ENCODE measurements around the gene HOXA7.

HOXA7 gene

DNA sequence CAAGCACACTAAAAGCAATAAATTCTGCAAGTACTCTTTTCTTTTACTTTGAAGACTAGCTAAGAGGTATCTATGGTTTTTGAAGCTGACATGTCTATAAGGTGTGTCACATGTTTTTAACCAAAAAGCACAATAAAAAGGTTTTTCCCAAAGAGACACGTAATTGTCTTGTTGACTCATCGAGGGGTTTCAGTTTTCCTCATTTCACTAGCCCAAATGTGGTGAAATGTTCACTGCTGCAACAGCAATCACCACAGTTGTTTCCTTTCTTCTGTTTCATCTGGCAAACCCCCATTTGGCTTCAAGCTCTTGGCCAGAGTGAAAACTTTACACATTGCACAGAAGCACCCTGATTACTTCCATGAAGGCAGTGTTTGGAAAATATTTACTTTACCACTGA, 22.1 kb downstream of the HOXA7 start:
- no peak for DNase-seq (ENCODE audit: low read depth in 2 of 2)

DNA sequence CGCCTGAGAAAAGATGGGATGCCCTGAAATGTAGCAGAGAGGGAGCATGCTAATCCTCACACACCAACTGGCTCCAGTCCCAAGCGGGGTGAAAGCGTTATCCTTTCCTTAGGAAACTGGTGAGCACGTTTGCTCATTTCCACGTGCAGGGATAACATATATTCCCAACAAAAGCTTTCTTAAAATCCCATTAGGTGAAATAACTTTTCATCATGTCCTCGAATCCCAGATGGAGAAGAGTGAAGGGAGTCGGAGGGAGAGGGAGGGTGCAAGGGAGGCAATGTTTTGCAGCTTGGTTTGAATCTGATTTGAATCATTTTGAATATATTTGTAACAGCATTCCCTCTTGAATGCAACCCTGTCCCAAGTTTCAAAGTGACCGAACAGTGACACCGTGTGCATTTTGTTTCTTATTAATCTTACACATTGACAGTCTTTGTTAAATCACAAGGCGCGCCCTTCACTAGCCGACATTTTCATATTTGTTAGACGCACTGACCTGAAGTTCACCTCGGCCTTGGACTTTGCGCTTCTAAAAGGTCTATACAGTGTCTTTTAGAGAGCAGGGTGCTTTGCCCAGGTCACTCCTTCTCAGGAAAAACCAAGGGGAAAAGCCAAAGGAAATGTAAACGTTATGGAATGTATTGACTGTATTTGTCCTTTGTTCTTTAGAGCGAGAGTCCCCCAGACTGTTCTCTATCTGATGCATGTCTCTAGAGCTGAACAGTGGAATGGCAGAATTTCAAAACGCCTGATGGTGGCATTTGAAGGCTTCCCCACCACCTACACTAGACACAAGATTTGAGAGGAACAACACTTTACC, 22.9 kb downstream of the HOXA7 start:
- DNase-seq (ENCODE audit: low read depth in 2 of 2) = no peak

DNA sequence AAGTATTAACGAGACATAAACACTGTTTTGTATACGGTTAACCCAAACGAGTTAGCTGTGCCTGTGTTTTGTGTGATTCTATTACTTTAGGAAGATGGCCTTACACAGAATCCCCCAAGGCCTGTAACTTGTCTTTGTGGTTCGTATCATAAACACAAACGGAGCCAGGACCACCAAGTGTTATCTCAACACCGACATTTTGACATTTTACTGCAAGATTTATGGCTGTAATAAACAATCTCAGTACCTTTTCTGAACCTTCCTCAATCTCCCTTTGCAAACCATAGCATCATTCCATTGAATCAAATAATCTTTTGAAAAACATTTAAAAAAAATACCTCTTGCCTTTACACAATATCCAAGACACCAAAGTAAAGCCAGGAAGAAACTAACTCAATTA, 23.5 kb downstream of the HOXA7 start:
- no peak for DNase-seq (ENCODE audit: low read depth in 2 of 2)

DNA sequence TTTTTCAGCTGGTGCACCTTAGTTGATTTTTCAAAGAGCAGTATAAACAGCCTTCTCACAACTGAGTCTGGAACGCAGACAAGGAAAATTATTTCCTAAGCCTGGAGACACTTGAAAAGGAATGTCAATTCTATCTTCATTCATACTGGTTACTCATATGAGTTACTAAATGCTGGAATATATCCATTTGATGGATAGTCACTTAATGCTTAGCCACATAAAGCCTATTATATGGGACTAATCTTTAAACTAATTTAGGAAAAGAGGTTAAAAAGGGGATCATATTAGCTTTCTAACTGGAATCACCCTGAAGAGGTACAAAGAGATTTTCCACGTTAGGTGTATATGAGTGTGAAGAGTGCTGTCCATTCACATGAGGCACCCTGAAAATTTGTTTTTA, 24.3 kb downstream of the HOXA7 start:
- no peak for DNase-seq (ENCODE audit: low read depth in 2 of 2)

DNA sequence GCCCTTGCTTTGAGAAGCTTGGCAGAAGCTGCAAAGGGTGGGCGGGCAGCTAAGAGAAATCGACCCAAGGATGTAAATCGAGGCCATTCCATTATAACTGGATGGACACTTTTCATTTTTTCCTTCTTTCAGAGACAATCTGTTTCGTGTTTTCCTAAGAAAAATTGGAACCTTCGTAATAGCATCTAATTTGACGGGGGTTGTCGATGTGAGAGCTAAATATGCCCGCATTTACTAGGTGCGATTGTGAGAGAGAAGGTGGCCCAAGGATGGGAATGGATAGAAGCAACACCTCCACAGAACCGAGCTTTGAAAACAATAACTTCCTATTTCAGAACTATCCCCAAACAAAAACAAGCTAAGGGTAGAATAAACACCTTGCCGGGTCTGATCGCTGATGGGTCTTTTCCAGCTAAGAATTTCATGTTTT, 25.1 kb downstream of the HOXA7 start:
- no peak for DNase-seq (ENCODE audit: low read depth in 2 of 2)

GRCh38 chr7:27130540-27131389, 25.7 kb downstream of the HOXA7 start, which contains the start of gene HOXA4:
Gene HOXA4, minus strand, starts transcription at chr7:27130757. Its CDS starts 24 bp downstream, at chr7:27130733.
- peak; percentile 65 to 66 for DNase-seq (ENCODE audit: low read depth in 2 of 2)

DNA sequence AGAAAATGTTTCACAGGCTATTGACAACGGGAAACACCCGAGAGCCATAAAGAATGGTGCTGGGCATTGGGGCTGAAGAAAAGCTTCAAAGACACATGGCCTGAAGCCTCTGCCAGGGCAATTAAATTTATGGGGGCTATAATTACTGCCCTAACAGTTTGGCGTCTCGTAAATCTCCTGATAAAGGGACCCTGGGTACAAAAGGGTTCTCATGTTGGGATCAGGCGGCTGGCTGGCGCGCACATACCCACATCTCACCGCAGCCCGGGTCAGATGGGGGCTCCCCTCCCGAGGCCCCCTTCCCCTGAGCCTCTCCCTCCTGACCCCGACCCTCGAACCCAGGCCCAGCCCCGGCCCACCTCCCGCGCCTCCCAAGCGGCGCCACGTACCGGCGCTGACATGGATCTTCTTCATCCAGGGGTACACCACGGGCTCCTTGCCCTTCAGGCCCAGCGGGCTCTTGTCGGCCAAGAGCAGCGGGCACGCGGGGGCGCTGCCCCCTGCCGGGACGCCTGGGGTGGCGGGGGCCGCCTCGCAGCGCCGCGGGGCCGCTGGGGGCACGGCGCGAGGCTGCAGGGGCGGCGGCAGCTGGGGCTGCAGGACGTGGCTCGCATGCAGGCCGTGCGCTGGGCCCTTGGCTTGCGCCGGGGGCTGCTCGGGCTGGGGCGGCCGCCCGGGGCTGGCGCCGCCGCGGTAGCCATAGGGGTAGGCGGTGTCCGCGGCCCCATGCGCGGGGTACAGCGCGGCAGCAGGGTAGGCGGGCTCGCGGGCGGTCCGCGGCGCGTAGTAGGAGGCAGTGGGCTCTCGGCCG, 26.5 kb downstream of the HOXA7 start:
- DNase-seq (ENCODE audit: low read depth in 2 of 2) = no peak

DNA sequence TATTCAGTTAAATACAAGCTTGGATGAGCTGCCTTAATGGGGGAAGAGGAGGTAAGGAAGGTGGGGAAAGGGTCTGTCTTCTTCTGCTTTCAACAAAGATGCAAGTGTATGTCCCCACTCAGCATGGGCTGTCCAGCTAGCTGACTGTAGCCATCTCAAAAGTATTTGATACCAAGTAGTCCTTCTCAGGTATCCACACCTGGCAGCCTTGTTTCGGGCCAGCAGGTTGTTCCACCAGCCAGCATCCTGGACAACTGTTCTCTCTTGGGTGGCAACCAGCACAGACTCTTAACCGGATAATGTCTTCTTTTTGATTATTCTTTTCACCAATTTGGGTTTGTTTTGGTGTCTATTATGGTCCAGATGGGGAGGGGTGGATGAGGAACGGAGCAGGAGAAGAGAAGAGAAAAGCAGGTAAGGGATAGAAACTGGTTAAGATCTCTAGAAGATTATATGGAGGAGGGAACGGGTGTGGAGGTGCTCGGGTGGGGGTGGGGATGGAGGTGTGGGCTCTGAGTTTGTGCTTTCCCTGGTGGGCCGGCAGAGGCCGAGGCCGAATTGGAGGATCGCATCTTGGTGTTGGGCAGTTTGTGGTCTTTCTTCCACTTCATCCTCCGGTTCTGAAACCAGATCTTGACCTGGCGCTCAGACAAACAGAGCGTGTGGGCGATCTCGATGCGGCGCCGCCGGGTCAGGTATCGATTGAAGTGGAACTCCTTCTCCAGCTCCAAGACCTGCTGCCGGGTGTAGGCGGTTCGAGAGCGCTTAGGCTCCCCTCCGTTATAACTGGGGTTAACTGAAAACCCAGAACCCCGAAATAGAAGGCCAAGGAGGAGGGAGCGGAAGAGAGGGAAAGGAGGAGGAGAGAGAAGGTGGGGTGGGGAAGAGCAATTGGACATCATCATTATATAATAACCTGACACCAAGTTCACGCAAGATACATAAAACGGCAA, 27.4 kb downstream of the HOXA7 start:
- DNase-seq (ENCODE audit: low read depth in 2 of 2) = no peak

DNA sequence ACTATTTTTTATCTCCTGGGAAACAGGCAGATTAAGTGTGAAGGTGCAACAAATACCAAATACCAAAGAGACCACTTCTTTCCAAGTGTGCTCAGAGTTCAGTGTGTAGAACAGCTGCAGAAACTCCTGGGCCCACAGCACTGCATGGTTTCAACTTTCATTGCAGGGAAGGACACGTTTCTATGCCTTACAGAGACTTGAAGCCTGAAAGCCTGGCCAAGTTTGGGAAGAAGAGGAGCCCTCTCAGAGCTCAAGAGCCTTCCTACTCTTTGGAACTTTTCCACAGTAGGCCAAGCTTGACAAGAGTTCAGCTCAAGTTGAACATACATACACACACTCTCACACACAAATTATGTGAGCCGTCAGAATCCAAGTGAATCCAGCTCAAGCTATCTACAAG, 28.4 kb downstream of the HOXA7 start:
- no peak for DNase-seq (ENCODE audit: low read depth in 2 of 2)

GRCh38 chr7:27126596-27127327, 29.7 kb downstream of the HOXA7 start:
- no peak for DNase-seq (ENCODE audit: low read depth in 2 of 2)

- no peak for DNase-seq (ENCODE audit: low read depth in 2 of 2)
Measured at GRCh38 chr7:27125986-27126394, 30.5 kb downstream of the HOXA7 start.

GRCh38 chr7:27124902-27125689, 31.4 kb downstream of the HOXA7 start:
- DNase-seq (ENCODE audit: low read depth in 2 of 2) = no peak

GRCh38 chr7:27124096-27124901, 32.2 kb downstream of the HOXA7 start:
- no peak for DNase-seq (ENCODE audit: low read depth in 2 of 2)

- DNase-seq (ENCODE audit: low read depth in 2 of 2) = no peak
Measured at GRCh38 chr7:27123477-27124053, 32.9 kb downstream of the HOXA7 start.

DNA sequence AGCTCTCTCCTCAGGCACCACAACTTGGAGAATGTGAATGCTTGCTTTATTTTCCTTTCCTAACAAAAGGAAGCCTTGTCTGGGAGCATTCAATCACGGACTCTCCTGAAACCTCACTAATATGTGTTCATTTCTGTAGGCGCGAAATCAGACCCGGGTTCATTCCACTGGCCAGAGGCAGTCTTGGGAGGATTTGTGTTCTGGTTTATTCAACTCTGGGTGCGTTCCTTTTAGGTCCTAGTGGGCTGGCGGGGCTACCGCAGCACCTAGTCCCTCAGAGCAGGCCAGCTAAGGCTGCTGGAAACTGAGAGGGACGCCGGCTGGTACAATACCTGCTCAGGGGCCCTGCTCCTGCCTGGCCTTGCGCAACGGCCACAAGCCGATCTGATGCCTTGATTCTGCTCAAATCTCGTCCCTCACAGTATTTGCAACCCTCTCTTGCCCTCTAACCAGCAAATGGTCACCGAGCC, 33.4 kb downstream of the HOXA7 start:
- DNase-seq (ENCODE audit: low read depth in 2 of 2) = no peak

GRCh38 chr7:27122077-27122910, 34.2 kb downstream of the HOXA7 start:
- no peak for DNase-seq (ENCODE audit: low read depth in 2 of 2)

DNA sequence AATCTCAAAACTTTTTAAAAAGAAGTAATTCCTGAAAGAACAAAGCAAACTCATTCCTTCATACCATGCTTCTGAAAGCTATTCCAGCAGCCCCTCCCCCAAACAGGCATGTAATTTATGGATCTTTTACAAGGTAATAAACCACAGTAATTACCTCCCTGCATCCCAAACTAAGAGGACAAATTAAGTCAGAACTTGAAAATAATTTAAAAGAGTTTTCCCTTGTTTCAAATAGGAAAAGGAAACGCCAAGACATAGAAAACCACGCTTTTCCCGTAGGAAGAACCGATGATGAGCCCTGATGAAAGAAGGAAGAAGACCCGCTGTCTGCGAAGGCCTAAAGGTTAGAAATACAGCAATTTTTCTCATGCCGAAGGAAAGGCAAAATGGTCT, 34.8 kb downstream of the HOXA7 start:
- DNase-seq (ENCODE audit: low read depth in 2 of 2) = no peak
